Measurements from ENCODE around the gene FAM168A.

FAM168A gene

GRCh38 chr11:73513707-73514106 is 84.2 kb downstream of the FAM168A start:
- TF ChIP-seq CTCF (IDR thresholded peaks at IDR 0.05; ENCODE audit: low read length) (no peak), EZH2phosphoT487 (IDR thresholded peaks at IDR 0.05; ENCODE audit: low read length) (no peak), EZH2 (optimal IDR thresholded peaks at IDR 0.05; ENCODE audit: low read depth, low read length) (no peak)
- Histone ChIP-seq H3K27ac (ENCODE audit: low read length) (no peak overlapping the region), H3F3A (ENCODE audit: insufficient read depth, low read length) (no peaks in the 10 kb centered on the region), H3K4me2 (ENCODE audit: low read depth, low read length) (no peak overlapping the region), H3K9me2 (replicated peaks; ENCODE audit: insufficient read depth, low read length) (no peaks in the 10 kb centered on the region), H3K4me3 (ENCODE audit: low read length) (no peak overlapping the region), H3K36me3 (replicated peaks; ENCODE audit: insufficient read depth, low read length) (no peaks in the 10 kb centered on the region), H3K4me1 (ENCODE audit: low read length) (no peaks in the 10 kb centered on the region), H3K9me3 (replicated peaks; ENCODE audit: insufficient read depth, low read length) (no peaks in the 10 kb centered on the region), H3K27me3 (replicated peaks; ENCODE audit: insufficient read depth, low read length) (no peaks in the 10 kb centered on the region), H3K9ac (ENCODE audit: low read length) (no peak overlapping the region), H2AFZ (ENCODE audit: low read length) (no peak overlapping the region), H3K79me2 (ENCODE audit: low read length) (no peaks in the 10 kb centered on the region), H4K20me1 (ENCODE audit: insufficient read depth, low read length) (no peaks in the 10 kb centered on the region)
- no peak for DNase-seq

DNA sequence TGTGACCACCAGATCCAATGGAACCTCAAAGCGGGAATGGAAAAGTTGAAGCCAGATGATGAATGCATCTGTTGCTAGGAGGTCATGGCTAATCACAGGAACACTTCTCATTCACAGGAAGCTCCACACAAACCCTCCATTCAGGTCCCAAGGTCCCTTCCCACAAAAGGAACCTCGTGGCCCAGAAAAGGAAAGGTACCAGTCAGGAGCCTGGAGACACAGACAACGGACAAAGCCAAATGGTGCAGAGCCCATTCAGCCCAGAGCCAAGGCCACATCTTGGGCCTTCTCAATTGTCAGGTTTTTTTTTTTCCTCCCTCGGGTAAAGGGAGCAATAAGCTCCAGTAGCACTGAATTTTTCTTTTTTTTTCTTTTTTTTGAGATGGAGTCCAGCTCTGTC is 87.0 kb downstream of the FAM168A start:
- no peaks in the 10 kb centered on the region for H3K79me2 ChIP-seq (ENCODE audit: low read length)
- H3K27me3 ChIP-seq (replicated peaks; ENCODE audit: insufficient read depth, low read length) = no peaks in the 10 kb centered on the region
- H4K20me1 ChIP-seq (ENCODE audit: insufficient read depth, low read length) = no peaks in the 10 kb centered on the region
- no peak overlapping the region for H3K27ac ChIP-seq (ENCODE audit: low read length)
- H3K4me3 ChIP-seq (ENCODE audit: low read length) = no peak overlapping the region
- no peaks in the 10 kb centered on the region for H3K9me3 ChIP-seq (replicated peaks; ENCODE audit: insufficient read depth, low read length)
- H3K4me1 ChIP-seq (ENCODE audit: low read length) = no peaks in the 10 kb centered on the region
- H3K36me3 ChIP-seq (replicated peaks; ENCODE audit: insufficient read depth, low read length) = no peaks in the 10 kb centered on the region
- no peak for TF ChIP-seq CTCF (IDR thresholded peaks at IDR 0.05; ENCODE audit: low read length)
- TF ChIP-seq EZH2 (optimal IDR thresholded peaks at IDR 0.05; ENCODE audit: low read depth, low read length) = no peak
- no peak for TF ChIP-seq EZH2phosphoT487 (IDR thresholded peaks at IDR 0.05; ENCODE audit: low read length)
- H3K4me2 ChIP-seq (ENCODE audit: low read depth, low read length) = no peak overlapping the region
- H3K9me2 ChIP-seq (replicated peaks; ENCODE audit: insufficient read depth, low read length) = no peaks in the 10 kb centered on the region
- no peaks in the 10 kb centered on the region for H3F3A ChIP-seq (ENCODE audit: insufficient read depth, low read length)
- DNase-seq = no peak
- H3K9ac ChIP-seq (ENCODE audit: low read length) = no peak overlapping the region
- no peak overlapping the region for H2AFZ ChIP-seq (ENCODE audit: low read length)

DNA sequence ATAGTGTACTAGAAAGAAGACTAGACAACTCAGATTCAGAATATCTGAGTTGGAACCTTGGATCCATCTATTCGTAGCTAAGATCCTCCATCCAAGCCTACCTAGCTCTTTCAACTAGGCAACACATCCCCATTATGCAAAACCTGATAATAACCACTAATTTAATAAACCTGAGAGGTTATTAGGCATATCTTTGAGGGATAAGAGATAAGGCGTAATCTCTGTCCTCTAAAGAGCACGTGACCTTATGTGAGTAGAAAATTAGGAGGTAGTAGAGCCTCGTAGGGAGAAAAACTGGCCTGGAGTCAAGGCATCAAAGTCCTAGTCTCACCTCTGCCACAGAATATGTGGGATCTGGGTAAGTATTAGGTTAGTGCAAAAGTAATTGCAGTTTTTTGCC is 87.8 kb downstream of the FAM168A start:
- Histone ChIP-seq H3K9me3 (replicated peaks; ENCODE audit: insufficient read depth, low read length) (no peaks in the 10 kb centered on the region), H3K4me2 (ENCODE audit: low read depth, low read length) (no peak overlapping the region), H3K9me2 (replicated peaks; ENCODE audit: insufficient read depth, low read length) (no peaks in the 10 kb centered on the region), H3K27me3 (replicated peaks; ENCODE audit: insufficient read depth, low read length) (no peaks in the 10 kb centered on the region), H2AFZ (ENCODE audit: low read length) (no peak overlapping the region), H3K36me3 (replicated peaks; ENCODE audit: insufficient read depth, low read length) (no peaks in the 10 kb centered on the region), H3F3A (ENCODE audit: insufficient read depth, low read length) (no peaks in the 10 kb centered on the region), H4K20me1 (ENCODE audit: insufficient read depth, low read length) (no peaks in the 10 kb centered on the region), H3K27ac (ENCODE audit: low read length) (no peak overlapping the region), H3K4me3 (ENCODE audit: low read length) (no peak overlapping the region), H3K9ac (ENCODE audit: low read length) (no peak overlapping the region), H3K4me1 (ENCODE audit: low read length) (no peaks in the 10 kb centered on the region), H3K79me2 (ENCODE audit: low read length) (no peaks in the 10 kb centered on the region)
- DNase-seq = no peak
- TF ChIP-seq EZH2 (optimal IDR thresholded peaks at IDR 0.05; ENCODE audit: low read depth, low read length) = no peak
- no peak for TF ChIP-seq EZH2phosphoT487 (IDR thresholded peaks at IDR 0.05; ENCODE audit: low read length)
- TF ChIP-seq CTCF (IDR thresholded peaks at IDR 0.05; ENCODE audit: low read length) = no peak
